Posterior vena cava (tissue), 2 donors: ENCODE data around the gene B3GALT6. TPM values are rescaled to one million over a fixed set of nuclear protein-coding genes. Genes with fewer than 3 reads are reported as not detected.
A peak's percentile ranks its signal among the peaks of the same experiment; 100 is the strongest.

ENCODE experiments used
- DNase-seq: peaks from one replicate; pipeline ENCODE4 v3.0.0-alpha.2; 2020; ENCODE audit warnings: low spot score
- intact Hi-C, 2 donors: fragments of 100-400 bp; cut with DNase I; formaldehyde crosslinking; loops; one replicate each; pipeline versions ENCODE4 v1.14.1 to v1.14.2; 2022 to 2023
- total RNA-seq, 2 donors: library from RNA; stranded (reverse); fragmentation: NEBNext Ultra II Directional; extraction: Animal tissue kit (Norgen Biotek cat#: 25700); gene quantifications; one replicate each; pipeline ENCODE4 v1.2.1, GENCODE V29; 2021
- donor health status: DM: yes; HTN: yes; CAD: no.
- donor health status: DM: yes; HTN: yes; CAD: no.

Gene B3GALT6
- total RNA-seq, 2 donors from 2014 or later: 9.9 to 10.3 TPM

GRCh38 chr1:1273512-1274298, 41.7 kb downstream of the B3GALT6 start, which contains the start of gene UBE2J2:
Gene UBE2J2 (minus strand): TSS chr1:1273854. CDS start chr1:1267992, 5,862 bp downstream.
- DNase-seq: peak; percentile 99
- intact Hi-C loops: no loop called here

GRCh38 chr1:1274299-1274930, 42.4 kb downstream of the B3GALT6 start:
- DNase-seq: no peak
- intact Hi-C loops: no loop called here

GRCh38 chr1:1274931-1275431, 42.9 kb downstream of the B3GALT6 start:
- intact Hi-C loops: no loop called here
- no peak for DNase-seq

GRCh38 chr1:1275836-1276235, 43.8 kb downstream of the B3GALT6 start:
- intact Hi-C loops: no loop called here
- no peak for DNase-seq

DNA sequence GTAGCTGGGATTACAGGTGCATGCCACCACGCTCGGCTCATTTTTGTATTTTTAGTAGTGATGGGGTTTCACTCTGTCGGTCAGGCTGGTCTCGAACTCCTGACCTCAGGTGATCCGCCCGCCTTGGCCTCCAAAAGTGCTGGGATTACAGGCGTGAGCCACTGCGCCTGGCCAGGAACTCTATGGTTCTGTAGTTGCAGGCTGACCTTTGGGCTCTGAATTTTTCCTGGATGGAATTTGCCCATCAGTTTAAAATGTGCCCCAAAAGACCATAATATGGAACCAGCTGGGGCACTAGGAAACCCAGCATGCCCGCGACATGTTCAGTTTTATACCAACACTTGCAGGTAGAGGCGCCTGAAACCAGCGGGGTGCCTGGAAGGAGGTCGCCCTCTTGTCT, 46.6 kb downstream of the B3GALT6 start:
- DNase-seq: no peak
- intact Hi-C loops: no loop called here

- intact Hi-C loops: no loop called here
- DNase-seq: no peak
Observed at GRCh38 chr1:1279028-1279427, 47.0 kb downstream of the B3GALT6 start.

DNA sequence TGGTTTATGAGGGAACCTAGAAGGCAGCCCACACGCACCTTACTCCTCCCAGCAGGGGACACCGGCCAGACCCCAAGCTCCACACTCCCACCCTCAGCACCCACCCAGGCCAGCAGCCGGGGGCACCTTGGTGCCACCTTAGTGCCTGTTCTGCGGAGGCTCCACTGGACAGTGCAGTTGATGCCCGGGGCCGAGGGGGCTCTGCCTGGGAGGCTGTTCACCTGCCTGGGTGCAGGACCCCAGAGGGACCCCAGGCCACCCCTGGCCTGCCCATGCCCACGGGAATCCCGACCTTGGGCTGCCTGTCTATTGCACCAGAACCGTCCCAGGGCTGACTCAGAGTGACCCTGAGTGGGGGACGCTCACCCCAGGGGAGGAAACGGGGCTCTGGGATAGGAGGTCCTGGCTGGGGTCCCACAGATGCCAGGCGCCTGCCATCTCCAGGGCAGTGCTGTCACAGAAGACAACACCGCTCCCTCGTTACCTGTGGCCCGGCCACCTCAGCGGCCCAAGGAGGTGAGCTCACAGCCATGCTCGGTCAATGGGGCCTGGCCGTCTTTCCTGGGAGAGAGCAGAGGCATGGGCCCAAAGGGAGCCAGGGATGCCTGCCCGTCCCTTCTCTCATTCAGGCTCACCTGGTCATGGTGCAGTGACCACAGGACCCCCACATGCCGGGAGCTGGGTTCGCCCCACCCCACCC, 48.9 kb downstream of the B3GALT6 start:
- intact Hi-C loops: no loop called here
- no peak for DNase-seq

DNA sequence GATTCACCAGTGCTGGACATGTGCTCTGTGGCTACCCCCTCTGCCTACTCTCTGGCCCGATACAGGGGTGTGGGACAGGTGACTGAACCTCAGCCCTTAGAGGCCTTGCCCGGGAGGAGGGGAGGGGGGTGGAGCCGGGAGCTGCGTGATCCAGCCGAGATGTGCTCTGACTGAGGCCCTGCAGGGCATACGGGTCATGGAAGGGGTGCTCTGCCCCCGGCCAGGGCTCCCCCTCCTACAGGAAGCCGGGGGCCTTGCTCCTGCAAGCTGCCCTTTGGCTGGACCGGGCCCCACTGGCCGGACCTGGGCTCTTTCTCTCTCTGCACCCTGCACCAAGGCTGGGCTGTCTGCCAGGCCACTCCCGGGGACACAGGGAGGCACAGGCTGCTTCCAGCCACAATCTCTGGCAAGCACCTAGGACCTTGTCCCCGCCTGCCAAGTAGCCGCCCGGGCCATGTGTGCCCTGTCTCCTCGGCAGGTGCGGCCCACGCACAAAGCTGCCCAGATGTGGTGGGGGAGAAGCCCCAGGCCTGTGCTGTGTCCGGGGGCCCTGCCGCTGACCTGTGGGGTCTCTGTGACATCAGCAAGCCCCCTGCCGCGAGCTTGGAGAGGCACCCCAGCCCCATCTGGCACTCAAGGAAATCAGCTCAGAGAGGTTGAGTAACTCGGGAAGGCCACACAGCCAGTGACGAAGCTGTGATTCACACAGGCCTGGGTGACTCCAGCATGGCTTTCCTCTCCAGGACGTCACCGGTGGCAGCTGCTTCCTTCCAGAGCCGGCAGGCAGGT, 49.7 kb downstream of the B3GALT6 start:
- DNase-seq: no peak
- intact Hi-C loops: no loop called here

DNA sequence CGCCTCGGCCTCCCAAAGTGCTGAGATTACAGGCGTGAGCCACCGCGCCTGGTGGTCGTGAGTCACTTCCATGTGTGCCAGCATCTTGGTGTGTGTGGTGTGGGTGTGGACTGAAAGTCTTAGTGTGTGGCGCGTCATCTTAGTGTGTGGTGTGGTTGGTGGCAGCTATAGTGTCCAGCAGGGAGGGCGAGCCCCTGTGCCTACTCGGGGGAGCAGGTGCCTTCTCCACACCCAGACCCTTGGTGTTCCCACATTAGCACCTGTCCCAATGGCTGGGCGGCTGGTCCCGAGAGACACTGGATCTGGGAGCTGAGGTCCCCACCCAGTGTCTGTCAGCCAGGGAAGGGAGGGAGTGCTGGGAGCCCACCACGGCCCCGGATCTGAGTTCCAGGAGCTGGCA, 51.0 kb downstream of the B3GALT6 start:
- intact Hi-C loops: no loop called here
- no peak for DNase-seq

- intact Hi-C loops: no loop called here
- DNase-seq: no peak
Observed at GRCh38 chr1:1283821-1284220, 51.8 kb downstream of the B3GALT6 start.

Other genes starting within 250 kb of the B3GALT6 start
- gene HES4, start 232.1 kb upstream of the B3GALT6 start, total RNA-seq: 10 to 100 TPM; 53.5 to 54.4 TPM
- 10 to 100 TPM; 22.9 to 47.3 TPM for gene ISG15, start 218.7 kb upstream of the B3GALT6 start, total RNA-seq
- 10 to 100 TPM; 18.8 to 26.8 TPM for gene AGRN, start 212.1 kb upstream of the B3GALT6 start, total RNA-seq
- gene RNF223, start 157.9 kb upstream of the B3GALT6 start, total RNA-seq: not detected
- 1 to 10 TPM; 6.7 to 7.4 TPM for gene C1orf159, start 116.1 kb upstream of the B3GALT6 start, total RNA-seq
- under 1 TPM in 1 of 2 donors, not detected in 1; 0.19 TPM for gene TTLL10, start 58.4 kb upstream of the B3GALT6 start, total RNA-seq
- under 1 TPM; 0.33 to 0.93 TPM for gene TNFRSF18, start 25.6 kb upstream of the B3GALT6 start, total RNA-seq
- 1 to 10 TPM; 2.0 to 2.8 TPM for gene TNFRSF4, start 18.1 kb upstream of the B3GALT6 start, total RNA-seq
- gene SDF4, start 236 bp upstream of the B3GALT6 start, total RNA-seq: 100 to 1,000 TPM; 121 to 151 TPM
- 1 to 10 TPM; 1.9 to 4.1 TPM for gene C1QTNF12, start 14.5 kb downstream of the B3GALT6 start, total RNA-seq
- gene UBE2J2, start 41.6 kb downstream of the B3GALT6 start, total RNA-seq: 10 to 100 TPM; 29.0 to 32.0 TPM
- 1 to 10 TPM; 1.8 to 6.1 TPM for gene SCNN1D, start 48.2 kb downstream of the B3GALT6 start, total RNA-seq
- 10 to 100 TPM; 40.9 to 50.9 TPM for gene ACAP3, start 75.7 kb downstream of the B3GALT6 start, total RNA-seq
- 10 to 100 TPM in 1 of 2 donors, 1 to 10 TPM in 1; 8.3 to 10.5 TPM for gene PUSL1, start 76.4 kb downstream of the B3GALT6 start, total RNA-seq
- 10 to 100 TPM; 61.8 to 65.6 TPM for gene INTS11, start 92.4 kb downstream of the B3GALT6 start, total RNA-seq
- gene CPTP, start 92.6 kb downstream of the B3GALT6 start, total RNA-seq: 10 to 100 TPM; 11.6 to 14.1 TPM
- gene TAS1R3, start 99.0 kb downstream of the B3GALT6 start, total RNA-seq: under 1 TPM in 1 of 2 donors, not detected in 1; 0.09 TPM
- gene DVL1, start 117.2 kb downstream of the B3GALT6 start, total RNA-seq: 10 to 100 TPM; 45.9 to 61.9 TPM
- gene MXRA8, start 126.3 kb downstream of the B3GALT6 start, total RNA-seq: 100 to 1,000 TPM; 104 to 174 TPM
- gene AURKAIP1, start 143.0 kb downstream of the B3GALT6 start, total RNA-seq: 10 to 100 TPM; 70.9 to 78.8 TPM
- 100 to 1,000 TPM; 102 to 109 TPM for gene CCNL2, start 167.1 kb downstream of the B3GALT6 start, total RNA-seq
- 10 to 100 TPM; 69.7 to 75.0 TPM for gene MRPL20, start 175.1 kb downstream of the B3GALT6 start, total RNA-seq
- gene ANKRD65, start 189.0 kb downstream of the B3GALT6 start, total RNA-seq: 1 to 10 TPM; 2.4 to 7.4 TPM
- 10 to 100 TPM; 59.8 to 67.7 TPM for gene VWA1, start 203.5 kb downstream of the B3GALT6 start, total RNA-seq
- gene ATAD3C, start 217.5 kb downstream of the B3GALT6 start, total RNA-seq: under 1 TPM; 0.14 to 0.83 TPM
- 10 to 100 TPM in 1 of 2 donors, 1 to 10 TPM in 1; 8.5 to 13.1 TPM for gene ATAD3B, start 239.5 kb downstream of the B3GALT6 start, total RNA-seq